Muscle layer of duodenum (tissue), 2 donors: ENCODE measurements around the gene NCKAP5L.

Experiments used
- H3K27ac ChIP-seq: one replicate; pipeline ENCODE4 v1.7.0; 2013; ENCODE audit warnings: mild to moderate bottlenecking, low read length
- H3K27me3 ChIP-seq: one replicate; pipeline ENCODE4 v1.7.0; 2013; ENCODE audit warnings: low read depth, mild to moderate bottlenecking, control low read depth, low read length
- H3K36me3 ChIP-seq, 2 donors: one replicate each; pipeline ENCODE4 v1.7.0; 2013; ENCODE audit warnings: low read length in 2 of 2, control low read depth in 1 of 2, mild to moderate bottlenecking in 1 of 2; ENCODE audit not compliant: insufficient read depth in 2 of 2, control insufficient read depth in 1 of 2
- H3K4me1 ChIP-seq, 2 donors: one replicate each; pipeline ENCODE4 v1.7.0; 2013; ENCODE audit warnings: low read length in 2 of 2, mild to moderate bottlenecking in 2 of 2, control low read depth in 1 of 2, moderate library complexity in 1 of 2; ENCODE audit not compliant: insufficient read depth in 2 of 2, control insufficient read depth in 1 of 2
- H3K4me3 ChIP-seq, 2 donors: one replicate each; pipeline ENCODE4 v1.7.0; 2013; ENCODE audit warnings: low read length in 2 of 2, low read depth in 1 of 2, mild to moderate bottlenecking in 1 of 2
- H3K9me3 ChIP-seq, 2 donors: one replicate each; pipeline ENCODE4 v1.7.0; 2013; ENCODE audit warnings: low read length in 2 of 2, control low read depth in 1 of 2, mild to moderate bottlenecking in 1 of 2; ENCODE audit not compliant: control insufficient read depth in 1 of 2
- donor health status: healthy.

NCKAP5L gene

DNA sequence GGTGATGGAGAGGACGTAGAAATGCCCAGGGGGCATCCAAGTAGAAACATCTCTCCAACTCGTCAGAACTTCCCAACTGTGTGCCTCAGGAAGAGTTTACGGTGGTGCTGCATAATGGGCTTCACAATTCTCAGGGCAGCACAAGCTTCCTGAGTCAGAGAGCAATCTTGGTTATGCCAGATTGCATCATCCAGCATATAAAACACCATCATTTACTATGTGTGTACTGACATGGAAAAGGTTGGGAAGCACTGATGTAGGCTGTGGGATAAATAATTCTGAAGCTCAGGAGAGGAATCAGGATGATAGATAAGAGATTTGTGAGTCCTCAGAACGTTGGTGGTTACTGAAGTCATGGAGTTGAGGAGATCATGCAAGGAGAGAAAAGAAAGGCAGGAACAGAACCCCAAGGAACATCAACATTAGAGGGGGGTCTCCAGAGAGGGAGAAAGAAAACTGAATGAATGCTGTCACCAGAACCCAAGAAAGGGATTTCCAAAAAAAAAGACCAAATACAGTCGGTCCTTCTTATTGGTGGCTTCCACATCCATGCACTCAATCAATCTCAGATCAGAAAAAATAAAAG, 4.7 kb upstream of the NCKAP5L start:
- no peaks in the 10 kb centered on the region for H3K9me3 ChIP-seq
- H3K4me1 ChIP-seq, result peaks cover 5 to 8% of the 10 kb centered on the region in 2 donors
- no peak overlapping the region for H3K4me3 ChIP-seq
- H3K27me3 ChIP-seq, result no peaks in the 10 kb centered on the region
- no peak overlapping the region for H3K27ac ChIP-seq
- H3K36me3 ChIP-seq, result no peaks in the 10 kb centered on the region

DNA sequence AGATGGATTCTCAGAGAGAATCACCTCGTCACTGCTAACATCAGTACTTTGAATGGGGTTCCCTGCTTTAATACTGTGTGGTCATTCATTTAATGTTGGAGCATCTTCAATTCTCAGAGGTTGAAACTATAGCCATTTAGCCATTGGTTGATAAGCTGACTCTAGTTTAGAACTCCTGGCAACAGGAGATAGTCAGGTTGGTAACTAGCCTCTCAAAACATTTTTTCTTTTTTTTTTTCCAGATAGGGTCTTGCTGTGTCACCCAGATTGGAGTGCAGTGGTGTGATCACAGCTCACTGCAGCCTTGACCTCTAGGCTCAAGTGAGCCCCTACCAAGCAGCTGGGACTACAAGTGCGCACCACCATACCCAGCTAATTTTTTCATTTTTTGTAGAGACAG, 3.5 kb upstream of the NCKAP5L start:
- Histone ChIP-seq H3K9me3 (no peaks in the 10 kb centered on the region), H3K36me3 (no peaks in the 10 kb centered on the region), H3K4me3 (no peak overlapping the region), H3K27me3 (no peaks in the 10 kb centered on the region), H3K4me1 (peaks cover 5 to 15% of the 10 kb centered on the region in 2 donors), H3K27ac (no peak overlapping the region)

DNA sequence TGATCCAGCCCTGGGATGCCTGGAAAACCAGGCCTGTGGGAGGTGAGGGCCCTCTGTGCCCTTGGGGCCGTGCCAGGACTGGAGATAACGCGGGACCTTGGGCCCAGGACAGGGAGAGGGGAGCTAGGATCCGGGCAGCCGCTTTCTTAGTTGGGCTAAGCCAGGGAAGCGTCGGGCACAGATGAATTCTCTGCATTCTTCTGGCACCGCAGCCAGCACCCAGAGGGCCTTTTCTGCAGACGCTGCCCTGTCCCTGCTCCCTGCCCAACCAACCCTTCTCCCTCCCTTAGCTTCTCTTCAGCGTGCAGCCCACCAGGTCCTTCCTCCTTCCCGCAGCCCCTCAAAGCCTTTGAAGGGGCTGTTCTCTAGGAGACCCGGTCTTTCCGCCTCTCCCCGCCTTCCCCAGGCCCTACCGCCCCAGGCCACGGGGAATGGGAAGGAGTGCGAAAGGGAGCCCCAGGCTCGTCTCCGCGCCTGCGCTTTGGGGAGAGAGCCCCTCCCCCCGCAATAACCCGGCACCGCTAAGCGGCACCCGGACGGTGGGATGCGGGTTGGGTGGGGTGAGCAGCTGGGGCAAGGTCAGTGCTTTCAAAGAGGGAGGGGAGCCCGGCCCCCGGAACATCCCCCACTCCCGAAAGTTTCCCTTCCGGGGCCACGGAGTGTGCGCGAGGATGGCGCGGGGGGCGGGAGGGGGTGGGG, 663 bp downstream of the NCKAP5L start:
- Histone ChIP-seq H3K4me3 (peak overlapping the region; percentile 81 to 88), H3K9me3 (no peaks in the 10 kb centered on the region), H3K4me1 (peaks cover 10 to 43% of the 10 kb centered on the region in 2 donors)

DNA sequence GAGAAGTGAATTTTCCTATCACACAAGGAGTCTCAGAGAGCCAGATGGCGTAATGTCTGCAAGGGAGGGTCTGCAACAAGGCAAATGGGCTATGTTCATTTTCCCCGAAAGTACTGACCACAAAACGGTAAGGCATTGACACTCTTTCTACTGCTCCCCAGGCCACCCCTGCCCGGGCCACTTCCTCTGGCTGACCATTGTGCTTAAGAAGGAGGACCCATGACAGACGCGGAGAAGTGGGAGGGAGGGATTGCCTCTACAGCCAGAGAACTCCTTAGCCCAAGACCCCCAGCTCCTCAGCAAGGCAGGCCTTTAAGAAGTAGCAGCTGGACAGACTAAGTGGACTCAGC, 1.2 kb downstream of the NCKAP5L start:
- H3K27me3 ChIP-seq, result no peaks in the 10 kb centered on the region
- no peaks in the 10 kb centered on the region for H3K9me3 ChIP-seq
- H3K36me3 ChIP-seq, result peaks cover 0 to 3% of the 10 kb centered on the region in 2 donors
- H3K27ac ChIP-seq, result peak overlapping the region; percentile 27
- H3K4me1 ChIP-seq, result peaks cover 10 to 45% of the 10 kb centered on the region in 2 donors
- H3K4me3 ChIP-seq, result peak overlapping the region; percentile 81 to 88

More for the DNA sequence above, 663 bp downstream of the NCKAP5L start:
- peak overlapping the region; percentile 27 for H3K27ac ChIP-seq
- peaks cover 0 to 2% of the 10 kb centered on the region in 2 donors for H3K36me3 ChIP-seq
- H3K27me3 ChIP-seq, result no peaks in the 10 kb centered on the region

DNA sequence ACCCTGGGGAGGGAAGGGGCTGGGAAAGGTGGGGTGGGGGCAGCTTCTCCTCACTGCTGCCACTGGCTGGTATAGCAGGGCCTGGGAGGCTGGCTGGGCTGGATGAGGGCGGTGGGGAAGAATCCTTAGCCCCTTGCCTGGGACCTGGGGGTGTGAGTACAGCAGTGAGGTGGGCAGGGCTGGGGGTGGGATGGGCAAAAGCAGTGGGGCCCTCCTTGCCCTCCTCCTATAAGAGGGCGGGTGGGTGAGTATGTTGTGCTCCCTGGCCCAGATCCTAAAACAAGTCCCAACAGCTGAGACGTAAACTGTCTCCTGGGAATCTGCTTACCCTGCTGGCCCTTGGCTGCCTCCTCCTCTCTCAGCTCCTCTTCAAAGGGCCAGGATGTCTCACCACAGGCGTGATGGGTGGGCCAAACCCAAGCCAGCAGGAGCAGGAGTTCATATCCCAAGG, 2.2 kb downstream of the NCKAP5L start:
- peaks cover 0 to 3% of the 10 kb centered on the region in 2 donors for H3K36me3 ChIP-seq
- peak overlapping the region in 1 of 2 donors; percentile 88 for H3K4me3 ChIP-seq
- H3K9me3 ChIP-seq, result no peaks in the 10 kb centered on the region
- peak overlapping the region; percentile 27 for H3K27ac ChIP-seq
- peaks cover 10 to 55% of the 10 kb centered on the region in 2 donors for H3K4me1 ChIP-seq
- no peaks in the 10 kb centered on the region for H3K27me3 ChIP-seq

DNA sequence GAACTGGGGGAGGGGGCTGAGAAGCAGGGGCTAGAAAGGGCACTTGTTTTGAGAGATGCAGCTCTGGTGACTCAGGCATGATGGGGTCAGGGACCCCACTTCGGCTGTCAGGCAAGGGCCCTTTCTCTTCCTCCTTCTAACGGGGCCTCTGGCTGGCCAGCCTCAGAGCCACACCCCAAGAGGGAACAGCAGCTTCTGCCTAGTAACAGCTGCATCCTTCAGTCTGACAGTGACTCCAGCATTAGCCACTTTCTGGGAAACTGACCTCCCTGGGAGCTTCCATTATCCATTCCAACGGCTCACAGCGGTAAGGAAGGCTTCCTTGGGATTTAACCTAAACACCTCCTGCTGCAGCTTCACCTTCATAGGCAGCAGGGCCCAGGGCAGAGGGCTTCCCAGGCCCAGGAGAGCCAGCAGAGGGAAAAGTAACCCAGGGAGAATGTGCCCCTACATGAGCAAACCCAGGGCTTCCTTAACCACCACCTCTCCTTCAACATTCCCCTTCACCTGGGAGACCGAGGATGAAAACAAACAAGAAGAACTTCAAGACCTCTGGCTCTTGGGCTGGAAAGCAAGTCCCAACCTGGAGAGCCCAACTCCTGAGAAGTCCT, 2.7 kb downstream of the NCKAP5L start:
- H3K36me3 ChIP-seq, result peaks cover 0 to 3% of the 10 kb centered on the region in 2 donors
- peaks cover 10 to 61% of the 10 kb centered on the region in 2 donors for H3K4me1 ChIP-seq
- no peaks in the 10 kb centered on the region for H3K27me3 ChIP-seq
- H3K4me3 ChIP-seq, result peak overlapping the region in 1 of 2 donors; percentile 19
- peak overlapping the region; percentile 27 for H3K27ac ChIP-seq
- H3K9me3 ChIP-seq, result no peaks in the 10 kb centered on the region

DNA sequence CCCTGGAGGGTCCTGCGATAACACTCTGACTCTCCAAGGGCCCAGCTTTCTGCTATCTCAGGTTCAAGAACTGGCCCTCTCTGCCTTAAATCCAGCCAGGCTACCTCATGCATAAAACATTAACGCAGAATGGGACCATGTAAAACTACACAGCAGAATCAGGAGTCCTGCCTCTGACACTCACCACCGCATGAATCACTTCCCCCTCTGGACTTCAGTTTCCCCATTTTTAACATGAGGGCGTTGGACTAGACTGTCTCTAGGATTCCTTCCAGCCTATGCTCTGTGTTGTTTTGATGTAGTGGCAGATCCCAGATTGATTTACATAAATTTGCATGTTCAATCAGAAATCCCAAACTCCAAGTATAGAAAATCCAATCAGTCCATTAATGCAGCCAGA, 3.3 kb downstream of the NCKAP5L start:
- Histone ChIP-seq H3K27ac (peak overlapping the region; percentile 27), H3K4me1 (peaks cover 10 to 61% of the 10 kb centered on the region in 2 donors), H3K36me3 (peaks cover 0 to 3% of the 10 kb centered on the region in 2 donors), H3K9me3 (no peaks in the 10 kb centered on the region), H3K4me3 (no peak overlapping the region), H3K27me3 (no peaks in the 10 kb centered on the region)

DNA sequence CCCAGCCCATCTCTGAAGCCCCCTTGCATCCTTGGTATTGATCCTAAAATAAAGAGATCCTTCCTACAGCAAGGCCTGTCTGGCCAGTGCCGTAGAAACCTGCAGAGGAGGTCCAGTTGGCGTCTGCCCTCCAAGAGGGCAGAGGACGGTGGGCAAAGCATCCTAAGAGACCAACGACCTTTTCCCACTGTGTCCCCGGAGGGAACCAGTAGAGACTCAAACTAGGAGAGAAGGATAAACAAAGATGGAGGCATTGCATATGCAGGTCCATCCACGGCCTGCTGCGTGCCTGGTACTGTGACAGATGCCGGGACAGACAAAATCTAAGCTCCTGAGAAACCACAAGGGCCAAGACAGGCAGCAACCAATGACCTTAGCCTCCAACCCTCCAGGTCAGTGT, 3.8 kb downstream of the NCKAP5L start:
- Histone ChIP-seq H3K27me3 (no peaks in the 10 kb centered on the region), H3K36me3 (peaks cover 0 to 3% of the 10 kb centered on the region in 2 donors), H3K27ac (peak overlapping the region; percentile 27), H3K4me1 (peaks cover 10 to 65% of the 10 kb centered on the region in 2 donors), H3K9me3 (no peaks in the 10 kb centered on the region), H3K4me3 (no peak overlapping the region)

DNA sequence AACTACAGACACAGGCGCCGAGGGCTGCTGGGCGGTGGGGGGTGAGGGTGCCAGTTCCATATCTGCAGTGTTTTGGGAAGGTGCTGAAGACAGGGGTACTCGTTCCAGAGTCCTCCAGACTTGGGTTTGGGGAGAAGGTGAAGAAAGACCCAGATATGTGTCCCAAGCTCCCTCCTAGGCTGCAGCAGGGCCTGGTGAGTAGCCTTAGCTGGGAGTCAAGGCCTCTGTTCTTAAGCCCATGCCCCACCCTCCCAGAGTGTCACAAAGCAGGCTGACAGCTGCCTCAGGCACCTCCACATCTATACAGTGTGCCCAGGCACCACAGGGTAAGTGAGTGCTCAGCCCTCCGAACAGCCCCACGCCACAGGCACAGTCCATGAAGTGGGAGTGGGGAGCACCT, 4.3 kb downstream of the NCKAP5L start:
- Histone ChIP-seq H3K4me1 (peaks cover 8 to 63% of the 10 kb centered on the region in 2 donors), H3K36me3 (peaks cover 0 to 3% of the 10 kb centered on the region in 2 donors), H3K4me3 (no peak overlapping the region), H3K9me3 (no peaks in the 10 kb centered on the region), H3K27ac (no peak overlapping the region), H3K27me3 (no peaks in the 10 kb centered on the region)

DNA sequence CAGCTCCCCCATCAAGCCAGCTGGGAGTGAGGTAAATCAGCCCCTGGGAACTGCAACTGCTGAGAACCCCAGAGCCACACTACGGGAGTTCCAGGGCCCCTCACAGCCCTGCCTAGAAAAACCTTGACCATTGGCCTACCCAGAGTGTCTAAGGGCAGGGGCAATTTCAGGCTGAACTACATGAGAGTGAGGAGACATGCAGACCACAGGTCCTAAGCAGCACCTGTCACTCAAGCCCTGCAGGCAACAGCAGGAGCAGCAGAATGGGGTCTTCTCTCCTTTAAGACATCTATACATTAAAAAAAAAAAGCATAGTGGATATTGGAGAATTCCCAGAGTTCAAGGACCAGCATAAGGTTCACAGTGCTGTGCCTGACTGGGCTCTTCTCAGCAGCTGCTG, 4.9 kb downstream of the NCKAP5L start:
- Histone ChIP-seq H3K27me3 (no peaks in the 10 kb centered on the region), H3K9me3 (no peaks in the 10 kb centered on the region), H3K27ac (no peak overlapping the region), H3K4me1 (peaks cover 5 to 60% of the 10 kb centered on the region in 2 donors), H3K4me3 (no peak overlapping the region), H3K36me3 (peaks cover 0 to 3% of the 10 kb centered on the region in 2 donors)

DNA sequence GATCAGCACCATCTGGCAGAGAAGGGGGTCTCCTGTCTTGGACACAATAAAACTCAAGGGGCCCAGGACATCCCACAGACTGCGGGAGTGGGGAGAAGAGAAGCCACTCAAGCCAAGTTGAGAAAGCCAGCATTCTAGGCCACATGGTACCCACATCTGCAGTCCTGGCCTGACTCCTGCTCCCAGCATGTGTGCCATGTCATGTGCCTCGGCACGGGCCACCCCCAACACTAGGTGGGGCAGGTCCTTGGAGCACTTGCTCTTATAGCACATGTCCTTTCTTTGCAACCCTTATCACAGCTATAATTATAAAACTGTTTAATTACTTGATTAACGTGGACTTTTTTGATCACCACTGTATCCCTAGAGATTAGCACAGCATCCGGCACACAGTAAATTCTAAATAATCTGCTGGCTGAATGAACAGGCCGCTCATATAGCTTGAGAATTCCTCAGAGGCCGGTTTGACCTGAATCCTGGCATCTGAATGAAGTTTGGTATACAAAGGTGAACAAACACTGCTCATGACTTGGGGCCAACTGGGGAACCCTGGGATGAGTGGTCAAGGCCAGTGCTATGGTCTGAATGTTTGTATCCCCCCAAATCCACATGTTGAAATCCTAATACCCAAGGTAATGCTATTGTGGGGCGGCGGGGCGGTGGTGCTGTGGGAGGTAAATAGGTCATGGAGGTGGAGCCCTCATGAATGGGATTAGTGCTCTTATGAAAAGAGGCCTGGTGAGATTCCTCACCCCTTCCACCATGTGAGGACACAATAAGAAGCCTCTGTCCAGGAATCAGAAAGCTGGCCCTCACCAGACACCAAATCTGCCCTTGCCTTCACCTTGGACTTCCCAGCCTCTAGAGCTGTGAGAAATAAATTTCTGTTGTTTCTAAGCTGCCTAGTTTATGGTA, 6.6 kb downstream of the NCKAP5L start:
- peaks cover 0 to 3% of the 10 kb centered on the region in 2 donors for H3K36me3 ChIP-seq
- no peaks in the 10 kb centered on the region for H3K27me3 ChIP-seq
- no peak overlapping the region for H3K27ac ChIP-seq
- no peak overlapping the region for H3K4me3 ChIP-seq
- H3K9me3 ChIP-seq, result no peaks in the 10 kb centered on the region
- peaks cover 5 to 52% of the 10 kb centered on the region in 2 donors for H3K4me1 ChIP-seq
